SK-N-SH (cell line): ENCODE data around the gene OGFOD2. TPM values are rescaled to one million over a fixed set of nuclear protein-coding genes. Genes with fewer than 3 reads are reported as not detected.

Experiments
- CTCF ChIA-PET: fragments of 300-600, 350-600 bp; formaldehyde crosslinking; extraction: SDS; loops from one replicate; lab custom pipeline; 2021; lab: Yijun Ruan, JAX
- POLR2A ChIA-PET: fragments of 350-600 bp; sonication (Branson Sonifier 250); formaldehyde crosslinking; extraction: SDS; loops from one replicate; lab custom pipeline; 2020; ENCODE audit warnings: antibody characterized with exemption, inconsistent platforms; lab: Yijun Ruan, JAX
- DNase-seq: peaks from one replicate; pipeline ENCODE4 v3.0.0; 2012
- H2AFZ ChIP-seq: fragments of 200-600 bp; sonication (generic); 2 replicates; pipeline ENCODE4 v1.8.1; 2016; ENCODE audit warnings: antibody characterized with exemption, mild to moderate bottlenecking, low read depth
- H3F3A ChIP-seq: fragments of 200-600 bp; sonication (generic); replicated peaks from 2 replicates; pipeline ENCODE3; 2016; ENCODE audit warnings: antibody characterized with exemption, mild to moderate bottlenecking; ENCODE audit not compliant: insufficient read depth
- H3K27ac ChIP-seq, 2 experiments: fragments of 200-500 bp in 1 of 2; fragments of 200-600 bp in 1 of 2; sonication (Bioruptor generic) in 1 of 2; sonication (generic), shearing (Covaris generic) in 1 of 2; 2 replicates each; pipeline versions ENCODE4 v1.5.1 to v1.6.1; 2014 to 2016; ENCODE audit warnings: low read depth in 2 of 2, inconsistent platforms in 1 of 2, low read length in 1 of 2, mild to moderate bottlenecking in 1 of 2, mixed read lengths in 1 of 2
- H3K27me3 ChIP-seq: fragments of 200-600 bp; sonication (generic), shearing (Covaris generic); 2 replicates; pipeline ENCODE4 v1.6.1; 2016; ENCODE audit warnings: mixed run types; ENCODE audit not compliant: insufficient read depth
- H3K36me3 ChIP-seq, 2 experiments: fragments of 200-500 bp in 1 of 2; fragments of 200-600 bp in 1 of 2; sonication (Bioruptor generic) in 1 of 2; sonication (generic) in 1 of 2; replicated peaks in 1 of 2; 2 replicates each; pipeline versions ENCODE3 to v1.5.1; 2014 to 2016; ENCODE audit warnings: low read length in 1 of 2, mild to moderate bottlenecking in 1 of 2; ENCODE audit not compliant: insufficient read depth in 2 of 2, control insufficient read depth in 1 of 2
- H3K4me1 ChIP-seq, 2 experiments: fragments of 200-500 bp in 1 of 2; fragments of 200-600 bp in 1 of 2; sonication (Bioruptor generic) in 1 of 2; sonication (generic), shearing (Covaris generic) in 1 of 2; 2 replicates each; pipeline versions ENCODE4 v1.5.1 to v1.6.1; 2014 to 2016; ENCODE audit warnings: low read depth in 1 of 2, low read length in 1 of 2, mixed run types in 1 of 2; ENCODE audit not compliant: insufficient read depth in 2 of 2, control insufficient read depth in 1 of 2
- H3K4me2 ChIP-seq: fragments of 200-600 bp; sonication (generic), shearing (Covaris generic); 2 replicates; pipeline ENCODE4 v1.6.1; 2017; ENCODE audit warnings: mixed run types
- H3K4me3 ChIP-seq, 2 experiments: fragments of 200-500 bp in 1 of 2; fragments of 200-600 bp in 1 of 2; sonication (Bioruptor generic) in 1 of 2; sonication (generic), shearing (Covaris generic) in 1 of 2; 2 replicates each; pipeline versions ENCODE4 v1.5.1 to v1.8.1; 2014 to 2016; ENCODE audit warnings: low read depth in 2 of 2, inconsistent platforms in 1 of 2, low read length in 1 of 2, mild to moderate bottlenecking in 1 of 2, mixed read lengths in 1 of 2, moderate library complexity in 1 of 2
- H3K79me2 ChIP-seq: fragments of 200-600 bp; sonication (generic); 2 replicates; pipeline ENCODE4 v1.8.1; 2017; ENCODE audit warnings: mild to moderate bottlenecking; ENCODE audit not compliant: insufficient read depth
- H3K9ac ChIP-seq: fragments of 200-600 bp; sonication (generic); 2 replicates; pipeline ENCODE4 v1.6.1; 2017; ENCODE audit warnings: mixed run types
- H3K9me2 ChIP-seq: fragments of 200-600 bp; sonication (generic); 2 replicates; pipeline ENCODE4 v1.6.1; 2017; ENCODE audit warnings: mixed run types
- H3K9me3 ChIP-seq: fragments of 200-600 bp; sonication (generic); 2 replicates; pipeline ENCODE4 v1.6.1; 2017; ENCODE audit warnings: mixed run types, mild to moderate bottlenecking, moderate library complexity
- H4K20me1 ChIP-seq: fragments of 200-600 bp; sonication (generic); 2 replicates; pipeline ENCODE4 v1.6.1; 2017; ENCODE audit warnings: mild to moderate bottlenecking, mixed run types; ENCODE audit not compliant: insufficient read depth
- CTCF ChIP-seq: fragments of 200-600 bp; sonication (generic); IDR thresholded peaks from 2 replicates; pipeline ENCODE4 v1.6.1; 2017; ENCODE audit warnings: antibody characterized with exemption, mild to moderate bottlenecking, moderate library complexity
- FOXJ3 ChIP-seq: sonication (generic); formaldehyde crosslinking; IDR thresholded peaks from 2 replicates; pipeline ENCODE4 v1.5.1; 2020; ENCODE audit warnings: mild to moderate bottlenecking, missing genetic modification reagents
- GABPA ChIP-seq: IDR thresholded peaks from 2 replicates; pipeline ENCODE4 v1.4.0; 2012; ENCODE audit warnings: low read depth, mild to moderate bottlenecking
- IRF3 ChIP-seq: fragments of 150-350 bp; IDR thresholded peaks from 2 replicates; pipeline ENCODE4 v1.6.1; 2016; ENCODE audit warnings: mild to moderate bottlenecking, low read depth, low read length
- MXI1 ChIP-seq: IDR thresholded peaks from 2 replicates; pipeline ENCODE4 v1.6.1; 2012; ENCODE audit warnings: mild to moderate bottlenecking, low read depth, low read length, improper control_type of control experiment
- PBX3 ChIP-seq: IDR thresholded peaks from 2 replicates; pipeline ENCODE4; 2012
- RCOR1 ChIP-seq: fragments of 150-350 bp; IDR thresholded peaks from 2 replicates; pipeline ENCODE4 v1.6.1; 2017; ENCODE audit warnings: antibody characterized with exemption, low read length
- SMC3 ChIP-seq: IDR thresholded peaks from 2 replicates; pipeline ENCODE4 v1.6.1; 2012; ENCODE audit warnings: low read depth, low read length, improper control_type of control experiment
- TCF12 ChIP-seq: IDR thresholded peaks from 2 replicates; pipeline ENCODE4 v1.4.0; 2012
- TEAD4 ChIP-seq: IDR thresholded peaks from 2 replicates; pipeline ENCODE4 v1.4.0; 2012; ENCODE audit warnings: mild to moderate bottlenecking, borderline replicate concordance; ENCODE audit not compliant: insufficient read depth
- USF2 ChIP-seq: fragments of 150-350 bp; IDR thresholded peaks from 2 replicates; pipeline ENCODE4 v1.6.1; 2017; ENCODE audit warnings: antibody characterized with exemption, low read length, low read depth, borderline replicate concordance
- WGBS: methylation state at CpG from one replicate; pipeline ENCODE4 v1.1.6; 2017; ENCODE audit warnings: low lambda C conversion rate; 5-methylcytosine and 5-hydroxymethylcytosine counted together
- polyA plus RNA-seq, 3 experiments: library from polyadenylated mRNA; depleted of rRNA; stranded (reverse); fragments of >200 nt; gene quantifications; 2 replicates each; pipeline ENCODE4 v1.2.3, GENCODE V29; 2012

The OGFOD2 gene
- polyA plus RNA-seq, 1 of the 3 experiments (the other 2 are of a cell fraction), result 22.0 TPM

- WGBS, result 91% methylated on average over 7 of the region's 10 CpGs
- TF ChIP-seq CTCF (0 out of 2 replicates have a peak, but pooled peaks have one; percentile 6), PBX3 (no peak)
- Histone ChIP-seq H3K79me2 (no peaks in the 10 kb centered on the region), H4K20me1 (no peaks in the 10 kb centered on the region), H3K9ac (no peak overlapping the region), H3K9me3 (no peaks in the 10 kb centered on the region), H3K27me3 (no peaks in the 10 kb centered on the region), H3K27ac (no peak overlapping the region), H2AFZ (no peak overlapping the region), H3K4me2 (no peak overlapping the region), H3K4me3 (no peak overlapping the region), H3F3A (peaks cover 3% of the 10 kb centered on the region), H3K9me2 (no peaks in the 10 kb centered on the region), H3K4me1 (no peaks in the 10 kb centered on the region), H3K36me3 (peaks cover 0 to 3% of the 10 kb centered on the region in 2 experiments)
- ChIA-PET CTCF (interaction anchor here (1.4 kb wide), 1 partner anchor 54 kb away, joined by 5 read pairs; no protein-coding TSS in a partner anchor), POLR2A (interaction anchor here (1.8 kb wide), 1 partner anchor 10 kb away, joined by 6 read pairs; no protein-coding TSS in a partner anchor)
- no peak for DNase-seq
These were observed 14.3 kb downstream of the OGFOD2 start for GRCh38 chr12:122989225-122989839.

GRCh38 chr12:122989874-122990419 is 14.9 kb downstream of the OGFOD2 start:
- no peaks in the 10 kb centered on the region for H3K36me3 ChIP-seq
- H3F3A ChIP-seq, result no peaks in the 10 kb centered on the region
- no peaks in the 10 kb centered on the region for H3K9me3 ChIP-seq
- H3K27ac ChIP-seq, result no peak overlapping the region
- no peak overlapping the region for H2AFZ ChIP-seq
- ChIA-PET POLR2A (interaction anchor here (1.8 kb wide), 1 partner anchor 11 kb away, joined by 6 read pairs; no protein-coding TSS in a partner anchor), CTCF (interaction anchor here (1.4 kb wide), 1 partner anchor 53 kb away, joined by 5 read pairs; no protein-coding TSS in a partner anchor)
- H3K4me1 ChIP-seq, result no peaks in the 10 kb centered on the region
- no peak overlapping the region for H3K4me3 ChIP-seq
- over 99% methylated on average over 13 of the region's 22 CpGs for WGBS
- H4K20me1 ChIP-seq, result no peaks in the 10 kb centered on the region
- DNase-seq, result no peak
- no peak overlapping the region for H3K4me2 ChIP-seq
- no peaks in the 10 kb centered on the region for H3K9me2 ChIP-seq
- no peak overlapping the region for H3K9ac ChIP-seq
- H3K79me2 ChIP-seq, result no peaks in the 10 kb centered on the region
- no peaks in the 10 kb centered on the region for H3K27me3 ChIP-seq
- TF ChIP-seq MXI1 (no peak), TEAD4 (no peak), SMC3 (no peak), IRF3 (no peak), FOXJ3 (no peak), RCOR1 (no peak), USF2 (no peak), TCF12 (no peak), GABPA (no peak)
